HG03571 (cell line): ENCODE measurements around the gene MDGA2.
"Not testable (repeated sequence)": the region's sequence is repeated elsewhere in the genome, so short reads cannot be mapped to it uniquely, and the experiment has no call there.

Experiments
- ATAC-seq: cut with Tn5 transposase; IDR thresholded peaks from one replicate; pipeline ENCODE4 v1.9.1; 2021; ENCODE audit not compliant: unreplicated experiment

The MDGA2 gene

DNA sequence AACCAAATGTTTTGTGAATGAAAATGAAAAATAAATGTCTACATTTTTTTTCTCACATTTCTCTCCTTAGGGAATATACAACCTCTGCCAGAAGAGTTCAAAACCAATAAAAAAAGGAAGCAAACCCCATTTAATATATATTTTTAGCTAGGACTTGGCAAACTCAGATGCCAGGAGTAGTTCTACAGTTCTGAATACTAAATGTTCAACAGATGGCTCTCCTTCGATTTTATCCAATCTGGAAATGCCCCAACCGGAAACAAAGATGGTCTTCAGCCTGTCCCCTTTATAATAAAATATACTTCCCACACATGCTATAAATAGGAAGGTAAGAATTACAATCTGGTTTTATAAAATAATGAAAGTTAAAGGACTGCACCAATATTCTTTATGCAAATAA lies 330.4 kb downstream of the MDGA2 start:
- no peak for ATAC-seq

DNA sequence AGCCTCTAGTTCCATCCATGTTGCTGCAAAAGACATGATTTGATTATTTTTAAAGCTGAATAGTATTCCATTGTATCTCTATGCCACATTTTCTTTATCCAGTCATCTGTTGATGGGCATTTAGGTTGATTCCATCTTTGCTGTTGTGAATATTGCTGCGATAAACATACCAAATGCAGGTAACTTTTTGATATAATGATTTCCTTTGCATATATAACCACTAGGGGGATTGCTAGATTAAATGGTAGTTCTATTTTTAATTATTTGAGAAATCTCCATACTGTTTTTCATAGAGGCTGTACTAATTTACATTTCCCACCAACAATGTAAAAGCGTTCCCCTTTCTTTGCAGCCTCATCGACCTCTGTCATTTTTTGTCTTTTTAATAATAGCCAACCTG lies 342.5 kb downstream of the MDGA2 start:
- ATAC-seq: no peak

DNA sequence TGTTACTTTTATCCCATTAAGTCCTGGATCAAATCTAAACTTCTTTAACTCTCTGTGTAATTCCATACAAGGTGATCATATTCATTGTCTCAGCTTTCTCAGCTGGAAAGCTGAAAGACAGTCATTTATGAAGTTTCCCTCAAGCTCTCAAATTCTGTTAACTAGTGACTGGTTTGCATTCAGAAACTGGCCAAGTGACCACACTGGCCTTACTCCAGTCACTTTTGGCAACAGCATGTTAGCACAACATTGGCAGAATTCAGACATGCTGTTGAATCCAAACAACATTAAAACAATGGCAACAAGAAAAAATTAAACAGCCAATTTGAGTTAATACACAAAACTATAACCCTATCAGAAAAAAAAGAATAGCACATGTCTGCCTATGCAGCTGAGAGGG lies 343.3 kb downstream of the MDGA2 start:
- no peak for ATAC-seq

- ATAC-seq: no peak
Measured at GRCh38 chr14:47328376-47328775, 347.0 kb downstream of the MDGA2 start.

GRCh38 chr14:47327336-47327735 lies 348.1 kb downstream of the MDGA2 start:
- no peak for ATAC-seq

DNA sequence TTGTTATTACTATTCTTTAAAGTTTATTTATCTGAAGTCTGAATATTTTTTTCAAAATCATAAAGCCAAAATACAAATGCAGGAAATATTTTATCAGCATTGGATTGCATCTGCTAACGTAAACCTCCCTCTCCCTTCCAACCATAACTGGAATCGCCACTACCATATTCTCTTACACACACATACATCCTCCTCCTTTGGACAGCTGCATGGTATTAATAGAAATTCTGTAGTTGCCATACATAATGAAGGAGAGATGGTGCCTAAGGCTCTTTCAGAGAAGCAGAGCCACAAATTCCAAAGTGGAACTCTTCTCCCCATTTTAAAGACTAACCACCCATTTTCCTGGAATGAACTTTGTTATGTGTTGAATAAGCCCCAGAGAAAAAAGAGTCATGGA lies 352.7 kb downstream of the MDGA2 start:
- ATAC-seq: no peak

- no peak for ATAC-seq
Measured at GRCh38 chr14:47302121-47302520, 373.3 kb downstream of the MDGA2 start.

GRCh38 chr14:47300796-47301195 lies 374.6 kb downstream of the MDGA2 start:
- no peak for ATAC-seq

DNA sequence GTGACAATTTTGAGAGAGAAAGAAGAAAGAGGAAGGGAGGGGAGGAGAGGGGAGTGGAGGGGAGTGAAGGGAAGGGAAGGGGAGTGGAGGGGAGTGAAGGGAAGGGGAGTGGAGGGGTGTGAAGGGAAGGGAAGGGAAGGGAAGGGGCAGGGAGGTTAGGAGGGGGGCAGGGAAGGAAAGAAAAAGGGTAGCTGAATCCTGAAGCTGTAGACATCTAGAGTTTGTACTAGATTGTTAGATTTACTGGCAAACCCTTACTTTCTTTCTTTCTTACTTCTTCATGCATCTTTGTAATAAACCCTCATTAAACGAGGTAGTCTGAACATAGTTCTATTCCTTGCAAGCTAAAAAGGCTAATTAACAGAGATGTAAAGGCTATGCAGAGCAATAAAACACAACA lies 378.0 kb downstream of the MDGA2 start:
- ATAC-seq: no peak

DNA sequence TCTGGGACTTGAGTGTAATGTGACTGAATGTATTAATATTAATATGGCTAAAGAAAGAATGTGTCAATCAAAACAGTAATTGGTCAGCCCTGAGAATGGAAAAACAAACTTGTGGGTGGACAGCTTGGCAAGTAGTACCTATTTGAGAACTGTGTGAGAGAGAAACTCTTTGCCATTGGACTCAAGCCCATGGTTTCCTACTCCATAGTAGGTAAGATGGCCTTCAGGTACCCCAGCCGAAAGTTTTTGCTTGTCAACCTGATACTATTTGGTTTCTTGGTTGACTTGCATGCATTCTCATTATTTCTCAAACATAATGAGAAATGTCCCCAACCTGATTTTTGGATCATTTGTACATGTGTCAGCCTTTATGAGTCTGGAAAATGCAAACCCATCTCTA lies 391.1 kb downstream of the MDGA2 start:
- ATAC-seq: no peak

DNA sequence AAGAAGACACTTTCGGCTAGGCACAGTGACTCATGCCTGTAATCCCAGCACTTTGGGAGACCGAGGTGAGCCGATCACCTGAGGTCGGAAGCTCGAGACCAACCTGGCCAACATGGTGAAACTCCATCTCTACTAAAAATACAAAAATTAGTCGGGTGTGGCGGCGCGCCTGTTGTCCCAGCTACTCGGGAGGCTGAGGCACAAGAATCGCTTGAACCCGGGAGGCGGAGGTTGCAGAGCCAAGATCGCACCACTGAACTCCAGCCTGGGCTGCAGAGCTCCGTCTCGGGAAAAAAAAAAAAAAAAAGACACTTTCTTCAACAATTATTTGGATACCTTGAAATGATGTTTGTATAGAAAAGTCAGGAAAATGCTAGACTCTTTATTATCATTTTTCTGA lies 393.6 kb downstream of the MDGA2 start:
- ATAC-seq: not testable (repeated sequence)

- peak; percentile 64 for ATAC-seq
Measured at GRCh38 chr14:47278233-47278842, 397.1 kb downstream of the MDGA2 start.

- ATAC-seq: no peak
Measured at GRCh38 chr14:47277703-47278102, 397.7 kb downstream of the MDGA2 start.

- no peak for ATAC-seq
Measured at GRCh38 chr14:47276931-47277330, 398.5 kb downstream of the MDGA2 start.

DNA sequence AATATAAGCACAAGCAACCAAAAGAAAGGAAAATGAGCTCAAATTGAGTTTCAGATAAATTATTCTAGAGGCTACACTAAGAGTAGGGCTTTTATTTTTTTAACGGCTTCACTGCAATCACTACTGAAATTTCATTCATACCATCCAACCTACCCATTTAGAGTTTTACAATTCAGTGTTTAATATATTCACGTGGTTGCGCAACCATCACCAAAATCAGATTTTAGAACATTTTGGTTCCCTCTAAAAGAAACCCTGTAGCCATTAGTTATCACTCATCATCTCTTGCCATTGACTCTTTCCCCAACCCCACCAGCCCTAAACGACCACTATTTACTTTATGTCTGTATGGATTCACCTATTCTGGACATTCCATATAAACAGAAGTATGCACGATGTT lies 401.5 kb downstream of the MDGA2 start:
- no peak for ATAC-seq

DNA sequence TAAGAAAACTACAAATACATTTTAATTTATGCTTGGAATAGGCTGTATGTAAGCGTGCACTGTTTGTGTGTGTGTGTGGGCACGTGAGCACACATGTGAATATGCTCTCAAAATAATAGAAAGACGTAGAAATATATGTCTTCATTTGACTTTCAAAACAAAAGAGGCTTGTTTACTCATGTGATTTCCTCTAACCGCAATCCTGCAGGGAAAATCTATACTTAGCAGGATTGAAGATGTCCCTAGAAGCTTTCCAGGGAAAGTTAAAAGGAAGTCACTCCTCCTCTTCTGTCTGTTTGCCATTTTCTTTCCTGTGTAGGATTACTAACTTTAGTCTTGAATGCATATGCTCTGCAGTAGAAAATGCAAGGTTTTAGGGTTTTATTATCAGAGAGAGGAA lies 404.7 kb downstream of the MDGA2 start:
- ATAC-seq: no peak

GRCh38 chr14:47269756-47270492 lies 405.5 kb downstream of the MDGA2 start:
- no peak for ATAC-seq

DNA sequence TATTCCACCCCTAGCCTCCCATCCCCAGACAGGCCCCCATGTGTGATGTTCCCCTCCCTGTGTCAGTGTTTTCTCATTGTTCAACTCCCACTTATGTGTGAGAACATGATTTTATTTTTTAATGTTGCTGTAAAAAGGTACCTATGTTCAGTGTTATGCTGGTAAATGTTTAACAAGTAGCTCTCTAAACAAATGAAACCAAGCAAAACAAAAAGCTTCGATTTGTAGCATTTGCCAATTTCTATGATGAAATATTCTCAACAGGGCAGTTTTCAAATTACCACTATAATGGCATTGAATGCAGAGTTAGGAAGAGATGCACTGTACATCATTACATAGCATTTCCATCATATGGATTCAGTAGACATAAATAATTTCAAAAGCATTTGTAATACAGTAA lies 410.6 kb downstream of the MDGA2 start:
- no peak for ATAC-seq

DNA sequence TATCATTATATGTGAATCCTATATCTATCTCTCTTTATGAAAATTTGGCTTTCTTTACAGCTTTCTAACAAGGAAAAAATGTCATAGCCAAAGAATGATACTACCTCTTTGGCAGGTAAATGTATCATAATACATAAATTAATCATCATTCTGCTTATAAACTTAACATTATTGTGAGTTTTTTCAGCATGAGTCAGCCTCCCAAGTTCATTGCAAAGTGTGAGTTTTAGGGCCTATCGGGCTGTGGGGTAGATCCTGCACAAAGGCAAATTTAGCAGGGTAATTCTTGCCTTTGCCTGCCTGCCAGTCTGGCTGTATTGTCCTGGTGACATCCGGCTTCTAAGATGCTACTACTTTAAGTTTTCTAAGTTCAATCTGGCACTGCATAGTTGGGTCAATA lies 412.6 kb downstream of the MDGA2 start:
- ATAC-seq: no peak

- no peak for ATAC-seq
Measured at GRCh38 chr14:47261350-47261749, 414.1 kb downstream of the MDGA2 start.

GRCh38 chr14:47259796-47260195 lies 415.6 kb downstream of the MDGA2 start:
- ATAC-seq: no peak

DNA sequence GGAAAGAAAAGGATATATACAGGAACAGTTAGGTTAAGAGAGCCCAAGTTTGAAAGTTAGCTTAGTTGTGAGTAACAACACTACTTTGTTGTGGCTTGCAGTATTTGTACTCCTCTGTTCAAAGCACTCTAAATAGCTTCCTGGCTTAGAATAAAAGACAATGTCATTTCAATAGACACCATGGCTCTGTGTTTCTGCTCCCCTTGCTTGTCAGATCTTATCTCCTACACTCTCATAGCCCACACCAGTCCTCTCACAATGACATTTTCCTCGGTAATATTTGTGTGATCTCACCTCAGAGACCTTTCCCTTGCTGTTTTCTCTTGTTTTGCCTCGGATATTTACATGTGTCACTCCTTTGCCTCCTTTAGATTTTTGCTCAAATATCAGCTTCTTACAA lies 418.4 kb downstream of the MDGA2 start:
- ATAC-seq: no peak

DNA sequence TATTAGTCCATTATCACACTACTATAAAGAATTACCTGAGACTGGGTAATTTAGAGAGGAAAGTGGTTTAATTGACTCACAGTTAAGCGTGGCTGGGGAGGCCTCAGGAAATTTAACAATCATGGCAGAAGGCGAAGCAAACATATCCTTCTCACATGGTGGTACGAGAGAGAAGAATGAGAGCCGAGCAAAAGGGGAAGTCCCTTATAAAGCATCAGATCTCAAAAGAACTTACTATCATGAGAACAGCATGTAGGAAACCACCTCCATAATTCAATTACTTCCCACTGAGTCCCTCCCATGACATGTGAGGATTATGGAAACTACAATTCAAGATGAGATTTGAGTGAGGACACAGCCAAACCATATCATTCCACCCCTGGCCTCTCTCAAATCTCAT lies 422.6 kb downstream of the MDGA2 start:
- ATAC-seq: no peak
